ENCODE measurements around the gene TCF19. TPM values are rescaled to one million over a fixed set of nuclear protein-coding genes. Genes with fewer than 3 reads are reported as not detected.

Gene TCF19
- total and polyA plus RNA-seq, 9 donors = 3.9 to 9.9 (median 7.1) TPM

DNA sequence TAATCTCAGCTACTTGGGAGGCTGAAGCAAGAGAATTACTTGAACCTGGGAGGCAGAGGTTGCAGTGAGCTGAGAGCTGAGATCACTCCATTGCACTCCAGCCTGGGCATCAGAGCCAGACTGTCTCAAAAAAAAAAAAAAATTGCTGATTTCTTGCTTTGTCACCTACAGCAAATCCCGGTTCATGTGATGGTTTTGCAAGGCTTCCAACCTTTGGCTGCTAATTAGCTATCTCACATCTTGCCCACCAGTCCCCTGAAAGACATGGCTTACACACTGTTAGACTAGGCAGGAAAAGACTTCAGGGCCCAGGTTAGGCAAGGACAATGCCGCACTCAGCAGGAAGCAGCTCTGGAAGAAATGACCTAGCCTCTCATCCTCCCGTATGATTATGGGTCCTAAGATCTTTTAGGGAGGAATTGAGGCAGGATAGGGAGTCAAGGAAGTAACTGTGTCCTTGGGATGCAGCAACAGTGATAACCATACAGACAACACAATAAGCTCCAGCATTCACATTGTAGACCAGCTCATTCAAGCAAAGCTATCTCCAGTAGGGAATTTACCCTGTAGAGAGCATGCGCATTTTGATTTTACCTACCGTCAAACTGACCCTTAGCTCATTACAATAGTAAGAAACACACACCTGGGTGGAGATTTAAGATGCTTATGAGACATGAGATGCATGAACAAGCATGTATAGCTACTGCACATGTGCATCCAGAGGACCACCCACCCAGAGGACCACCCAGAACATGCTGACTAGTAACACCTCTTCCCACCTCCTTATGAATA is 52.5 kb downstream of the TCF19 start:
- Histone ChIP-seq H3K27me3 (no peaks in the 10 kb centered on the region), H3K4me3 (no peak overlapping the region), H3K27ac (no peak overlapping the region), H3K9me3 (no peaks in the 10 kb centered on the region), H3K4me1 (ENCODE audit: insufficient read depth) (no peaks in the 10 kb centered on the region), H3K36me3 (no peaks in the 10 kb centered on the region)
- intact Hi-C loops (cut with DNase I) = no loop called here
- DNase-seq = no peak
- WGBS, 3 donors = 24 to 59% (median 41%) methylated on average over 5 of the region's 5 CpGs
- TF ChIP-seq POLR2A (IDR thresholded peaks at IDR 0.05) (no peak), EP300 (IDR thresholded peaks at IDR 0.05) (no peak)
- TF ChIP-seq, protein P1, sequence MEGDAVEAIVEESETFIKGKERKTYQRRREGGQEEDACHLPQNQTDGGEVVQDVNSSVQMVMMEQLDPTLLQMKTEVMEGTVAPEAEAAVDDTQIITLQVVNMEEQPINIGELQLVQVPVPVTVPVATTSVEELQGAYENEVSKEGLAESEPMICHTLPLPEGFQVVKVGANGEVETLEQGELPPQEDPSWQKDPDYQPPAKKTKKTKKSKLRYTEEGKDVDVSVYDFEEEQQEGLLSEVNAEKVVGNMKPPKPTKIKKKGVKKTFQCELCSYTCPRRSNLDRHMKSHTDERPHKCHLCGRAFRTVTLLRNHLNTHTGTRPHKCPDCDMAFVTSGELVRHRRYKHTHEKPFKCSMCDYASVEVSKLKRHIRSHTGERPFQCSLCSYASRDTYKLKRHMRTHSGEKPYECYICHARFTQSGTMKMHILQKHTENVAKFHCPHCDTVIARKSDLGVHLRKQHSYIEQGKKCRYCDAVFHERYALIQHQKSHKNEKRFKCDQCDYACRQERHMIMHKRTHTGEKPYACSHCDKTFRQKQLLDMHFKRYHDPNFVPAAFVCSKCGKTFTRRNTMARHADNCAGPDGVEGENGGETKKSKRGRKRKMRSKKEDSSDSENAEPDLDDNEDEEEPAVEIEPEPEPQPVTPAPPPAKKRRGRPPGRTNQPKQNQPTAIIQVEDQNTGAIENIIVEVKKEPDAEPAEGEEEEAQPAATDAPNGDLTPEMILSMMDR (IDR thresholded peaks at IDR 0.05) = no peak

Small RNAs within 50 kb of the gene (small RNA-seq; reads per million reads assigned to genes)
- gene POLR2LP1 = not detected

Other genes with a start within 250 kb of the TCF19 start
- 10 to 100 TPM in 6 of 7 donors, 1 to 10 TPM in 1; 6.7 to 32.3 (median 19.8) TPM for gene VARS2, start 244.4 kb upstream of the TCF19 start, total RNA-seq
- gene VARS2, start 244.4 kb upstream of the TCF19 start, polyA plus RNA-seq = 10 to 100 TPM; 17.0 to 23.4 TPM
- gene SFTA2, start 226.4 kb upstream of the TCF19 start, total RNA-seq = 1 to 10 TPM in 1 of 7 donors, under 1 TPM in 2, not detected in 4; 0.80 to 3.1 (median 0.82) TPM
- not detected for gene SFTA2, start 226.4 kb upstream of the TCF19 start, polyA plus RNA-seq
- under 1 TPM in 1 of 7 donors, not detected in 6; under 0.01 TPM for gene MUCL3, start 217.6 kb upstream of the TCF19 start, total RNA-seq
- gene MUCL3, start 217.6 kb upstream of the TCF19 start, polyA plus RNA-seq = not detected
- not detected for gene MUC21, start 174.9 kb upstream of the TCF19 start, total RNA-seq
- not detected for gene MUC21, start 174.9 kb upstream of the TCF19 start, polyA plus RNA-seq
- not detected for gene MUC22, start 148.1 kb upstream of the TCF19 start, total RNA-seq
- not detected for gene MUC22, start 148.1 kb upstream of the TCF19 start, polyA plus RNA-seq
- gene C6orf15, start 46.0 kb upstream of the TCF19 start, total RNA-seq = not detected
- gene C6orf15, start 46.0 kb upstream of the TCF19 start, polyA plus RNA-seq = not detected
- 1 to 10 TPM in 5 of 7 donors, under 1 TPM in 2; 0.45 to 7.7 (median 2.2) TPM for gene PSORS1C1, start 43.8 kb upstream of the TCF19 start, total RNA-seq
- gene PSORS1C1, start 43.8 kb upstream of the TCF19 start, polyA plus RNA-seq = 1 to 10 TPM; 3.8 to 7.8 TPM
- gene CDSN, start 38.1 kb upstream of the TCF19 start, total RNA-seq = under 1 TPM in 1 of 7 donors, not detected in 6; 0.34 TPM
- gene CDSN, start 38.1 kb upstream of the TCF19 start, polyA plus RNA-seq = under 1 TPM in 1 of 2 donors, not detected in 1; 0.05 TPM
- gene PSORS1C2, start 19.5 kb upstream of the TCF19 start, total RNA-seq = not detected
- gene PSORS1C2, start 19.5 kb upstream of the TCF19 start, polyA plus RNA-seq = not detected
- gene CCHCR1, start 787 bp upstream of the TCF19 start, total RNA-seq = 10 to 100 TPM; 11.2 to 31.5 (median 25.6) TPM
- 10 to 100 TPM; 11.9 to 21.2 TPM for gene CCHCR1, start 787 bp upstream of the TCF19 start, polyA plus RNA-seq
- 10 to 100 TPM in 1 of 7 donors, 1 to 10 TPM in 3, under 1 TPM in 2, not detected in 1; 0.28 to 61.2 (median 3.6) TPM for gene POU5F1, start 12.1 kb downstream of the TCF19 start, total RNA-seq
- gene POU5F1, start 12.1 kb downstream of the TCF19 start, polyA plus RNA-seq = under 1 TPM; 0.25 to 0.41 TPM
- 100 to 1,000 TPM; 195 to 480 (median 354) TPM for gene HLA-C, start 113.5 kb downstream of the TCF19 start, total RNA-seq
- 100 to 1,000 TPM; 306 to 700 TPM for gene HLA-C, start 113.5 kb downstream of the TCF19 start, polyA plus RNA-seq
- 100 to 1,000 TPM; 358 to 625 (median 492) TPM for gene HLA-B, start 198.6 kb downstream of the TCF19 start, total RNA-seq
- 1,000 to 10,000 TPM in 1 of 2 donors, 100 to 1,000 TPM in 1; 680 to 2,036 TPM for gene HLA-B, start 198.6 kb downstream of the TCF19 start, polyA plus RNA-seq
- 10 to 100 TPM; 15.8 to 48.9 (median 24.5) TPM for gene MICA, start 245.0 kb downstream of the TCF19 start, total RNA-seq
- 10 to 100 TPM; 31.1 to 33.2 TPM for gene MICA, start 245.0 kb downstream of the TCF19 start, polyA plus RNA-seq

All from ovary (tissue), 9 donors.